Middle frontal gyrus (tissue), 1 donor: ENCODE data around the gene ALAD.
"Not testable (repeated sequence)": the region's sequence is repeated elsewhere in the genome, so short reads cannot be mapped to it uniquely, and the experiment has no call there.

Experiments
- DNase-seq: peaks from one replicate; pipeline ENCODE4 v3.0.0-alpha.2; 2015; ENCODE audit warnings: low spot score; ENCODE audit errors: extremely low spot score

ALAD gene

GRCh38 chr9:113375057-113376023 lies 25.7 kb downstream of the ALAD start:
- no peak for DNase-seq

DNA sequence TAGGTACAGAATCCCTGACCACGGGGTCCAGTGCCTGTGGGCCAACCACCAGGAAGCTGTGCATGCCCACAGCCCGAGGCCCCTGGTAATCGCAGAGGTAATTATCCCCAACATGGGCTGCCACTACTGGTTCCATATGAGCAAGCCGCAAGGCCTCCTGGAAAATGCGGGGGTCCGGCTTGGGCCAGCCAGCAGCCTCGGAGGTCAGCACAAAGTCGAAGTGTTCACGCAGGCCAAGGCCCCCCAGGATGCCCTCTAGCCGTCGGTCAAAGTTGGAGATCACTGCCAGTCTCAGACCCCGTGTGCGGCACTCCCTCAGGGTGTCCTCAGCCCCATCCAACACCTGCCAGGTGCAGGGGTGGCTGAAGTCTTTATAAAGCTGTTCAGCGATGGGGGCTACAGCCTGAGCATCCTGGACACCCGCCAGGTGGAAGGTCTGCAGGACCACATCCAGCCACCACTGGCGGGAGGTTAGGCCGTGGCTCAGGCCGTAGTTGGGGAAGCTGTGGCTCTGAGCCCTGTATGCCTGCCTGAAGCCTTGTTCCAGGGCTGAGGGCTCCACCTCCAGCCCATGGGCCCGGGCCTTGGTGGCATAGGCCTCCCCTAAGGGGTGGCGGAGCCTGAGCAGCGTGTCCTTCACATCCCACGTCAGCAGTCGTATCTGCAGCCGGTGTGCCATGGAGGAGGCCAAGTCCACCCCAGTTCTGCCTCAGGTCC lies 27.2 kb downstream of the ALAD start:
- DNase-seq = no peak

DNA sequence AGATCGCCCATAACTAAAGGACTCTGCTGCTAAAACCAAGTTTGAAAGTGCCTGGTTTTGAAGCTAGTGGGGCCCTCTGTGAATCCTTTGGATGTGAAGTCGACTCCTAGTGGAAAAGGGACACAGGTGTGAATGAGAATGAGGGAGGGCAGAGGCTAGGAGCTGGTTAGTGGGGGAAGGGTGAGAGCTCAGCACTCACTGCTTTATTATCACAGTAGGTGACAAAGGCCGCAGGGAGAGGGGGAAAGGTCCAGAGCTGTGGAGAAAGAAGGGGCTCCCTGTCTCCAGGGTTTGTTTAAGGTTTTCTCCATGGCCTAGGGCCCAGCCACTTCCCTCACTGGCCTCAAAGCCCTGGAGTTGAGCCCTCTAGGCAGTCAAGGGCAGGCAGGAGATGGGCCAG lies 27.8 kb downstream of the ALAD start:
- DNase-seq = no peak

GRCh38 chr9:113372059-113372458 lies 29.0 kb downstream of the ALAD start:
- no peak for DNase-seq

GRCh38 chr9:113370806-113371325 lies 30.2 kb downstream of the ALAD start:
- DNase-seq = no peak

GRCh38 chr9:113369855-113370140 lies 31.3 kb downstream of the ALAD start:
- DNase-seq = no peak

GRCh38 chr9:113368982-113369854 lies 31.9 kb downstream of the ALAD start:
- DNase-seq = no peak

- no peak for DNase-seq
Observed at GRCh38 chr9:113368348-113368981, 32.6 kb downstream of the ALAD start.

- not testable (repeated sequence) for DNase-seq
Observed at GRCh38 chr9:113365652-113366051, 35.4 kb downstream of the ALAD start.

DNA sequence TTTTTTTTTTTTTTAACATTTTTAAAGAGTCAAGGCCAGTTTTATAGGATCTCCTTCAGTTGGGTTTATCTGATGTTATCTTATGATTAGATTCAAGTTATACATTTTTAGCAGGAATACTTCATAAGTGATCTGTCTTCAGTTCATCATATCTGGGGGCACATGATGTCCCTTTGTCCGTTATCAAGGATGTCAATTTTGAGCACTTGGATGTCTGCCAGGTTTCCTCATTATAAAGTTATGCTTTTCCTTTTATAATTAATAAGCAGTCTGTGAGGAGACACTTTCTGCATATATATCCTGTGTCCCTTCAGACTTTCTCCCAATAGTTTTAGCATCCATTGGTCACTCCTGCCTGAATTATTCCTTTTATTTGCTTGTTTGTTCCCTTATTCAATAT lies 36.1 kb downstream of the ALAD start:
- DNase-seq = no peak

GRCh38 chr9:113363336-113363735 lies 37.7 kb downstream of the ALAD start:
- no peak for DNase-seq

- no peak for DNase-seq
Observed at GRCh38 chr9:113361304-113362018, 39.6 kb downstream of the ALAD start.

DNA sequence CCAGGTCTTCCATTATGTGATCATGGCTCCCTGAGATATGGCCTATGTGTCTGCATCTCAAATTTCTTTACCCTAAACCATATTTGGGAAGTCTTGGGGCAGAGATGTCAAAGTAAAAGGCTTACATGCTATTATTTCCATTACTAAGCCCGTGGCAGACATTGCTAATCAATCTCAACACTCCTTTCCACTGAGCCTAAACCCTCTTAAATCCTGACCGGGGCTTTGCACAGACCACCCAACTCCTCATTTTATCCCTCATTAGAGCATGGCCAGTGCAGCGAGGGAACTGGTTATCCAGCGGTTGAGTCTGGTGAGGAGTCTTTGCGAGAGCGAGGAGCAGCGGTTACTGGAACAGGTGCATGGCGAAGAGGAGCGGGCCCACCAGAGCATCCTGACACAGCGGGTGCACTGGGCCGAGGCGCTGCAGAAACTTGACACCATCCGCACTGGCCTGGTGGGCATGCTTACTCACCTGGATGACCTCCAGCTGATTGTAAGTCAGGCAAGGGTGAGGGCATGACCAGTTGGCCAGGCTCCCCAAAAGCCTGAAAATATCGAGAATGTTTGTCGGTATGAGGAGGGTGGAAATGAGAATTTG lies 40.7 kb downstream of the ALAD start:
- no peak for DNase-seq

DNA sequence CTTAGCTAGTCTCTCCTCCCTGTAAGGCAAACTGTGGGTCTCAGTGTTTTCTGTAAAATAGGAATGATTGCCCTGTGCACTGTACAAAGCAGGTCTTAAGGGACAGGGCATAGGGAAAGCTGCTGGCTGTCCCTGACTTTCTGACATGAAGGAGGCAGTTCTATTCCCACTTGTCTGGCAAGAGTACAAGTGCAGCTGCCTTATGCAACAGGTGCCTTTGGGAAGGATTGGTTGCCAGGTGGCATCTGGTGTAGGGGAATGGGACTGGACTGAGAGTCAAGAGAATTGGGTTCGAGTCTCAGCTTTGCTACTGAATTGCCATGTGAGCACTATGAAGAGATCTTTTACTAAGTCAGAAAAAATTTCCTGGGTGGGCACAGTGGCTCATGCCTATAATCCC lies 41.7 kb downstream of the ALAD start:
- no peak for DNase-seq

GRCh38 chr9:113356686-113357292 lies 44.3 kb downstream of the ALAD start:
- no peak for DNase-seq

- no peak for DNase-seq
Observed at GRCh38 chr9:113355040-113355596, 46.0 kb downstream of the ALAD start.

GRCh38 chr9:113352411-113352810 lies 48.7 kb downstream of the ALAD start:
- DNase-seq = no peak

DNA sequence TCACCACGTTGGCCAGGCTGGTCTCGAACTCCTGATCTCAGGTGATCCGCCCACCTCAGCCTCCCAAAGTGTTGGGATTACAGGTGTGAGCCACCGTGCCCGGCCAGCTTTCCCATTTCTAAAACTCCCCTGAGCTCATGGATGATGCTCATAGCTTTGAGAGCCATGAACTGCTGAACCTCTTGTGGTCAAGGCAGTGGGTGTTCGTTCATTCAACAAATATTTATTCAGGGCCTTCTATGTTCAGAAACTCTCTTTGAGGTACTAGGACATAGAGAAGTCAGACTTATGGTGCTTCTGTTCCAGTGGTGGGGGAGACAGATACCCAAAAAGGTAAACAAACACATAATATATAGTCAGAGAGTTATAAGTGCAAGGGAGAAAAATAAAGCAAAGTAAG lies 49.1 kb downstream of the ALAD start:
- DNase-seq = no peak

DNA sequence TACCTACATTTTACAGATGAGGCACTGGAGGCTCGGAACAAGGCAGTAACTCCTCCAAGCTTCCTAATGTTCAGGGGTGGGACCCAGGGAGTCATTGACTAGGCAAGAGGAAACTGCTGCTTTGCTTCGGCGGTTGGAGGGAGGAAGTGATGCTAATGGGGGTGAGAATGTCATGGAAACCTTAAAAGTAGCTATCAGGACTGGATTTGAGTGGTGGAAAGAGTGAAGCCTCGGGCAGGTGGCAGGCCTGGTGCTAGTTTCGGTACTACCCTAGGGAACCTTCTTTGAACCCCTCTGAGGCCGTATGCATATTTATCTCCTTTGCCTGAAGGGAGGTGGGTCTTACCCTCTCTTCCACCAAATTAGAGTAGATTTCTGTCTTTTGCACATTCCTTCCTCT lies 50.1 kb downstream of the ALAD start:
- DNase-seq = no peak
